GM19351 (cell line): Measurements from ENCODE around the gene KLHL17.
"Not testable (repeated sequence)": the region's sequence is repeated elsewhere in the genome, so short reads cannot be mapped to it uniquely, and the experiment has no call there.

Experiments
- ATAC-seq: cut with Tn5 transposase; IDR thresholded peaks from one replicate; pipeline ENCODE4 v1.9.1; 2021; ENCODE audit warnings: mild to moderate bottlenecking, moderate library complexity; ENCODE audit not compliant: unreplicated experiment

KLHL17 gene

DNA sequence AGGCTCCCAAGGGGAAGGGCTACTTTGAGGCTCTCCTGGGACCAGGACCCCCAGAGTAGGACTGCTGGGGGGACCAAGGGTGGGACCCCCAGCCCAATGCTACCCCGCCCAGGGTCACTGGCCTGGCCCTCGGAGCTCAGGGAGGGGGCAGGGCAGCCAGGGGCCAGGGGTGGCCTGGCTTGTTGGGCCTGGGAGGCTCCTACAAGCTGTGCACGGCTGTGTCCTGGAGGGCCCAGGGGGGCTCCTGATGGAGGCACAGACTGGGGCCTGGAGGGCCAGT, 37.3 kb downstream of the KLHL17 start:
- no peak for ATAC-seq

DNA sequence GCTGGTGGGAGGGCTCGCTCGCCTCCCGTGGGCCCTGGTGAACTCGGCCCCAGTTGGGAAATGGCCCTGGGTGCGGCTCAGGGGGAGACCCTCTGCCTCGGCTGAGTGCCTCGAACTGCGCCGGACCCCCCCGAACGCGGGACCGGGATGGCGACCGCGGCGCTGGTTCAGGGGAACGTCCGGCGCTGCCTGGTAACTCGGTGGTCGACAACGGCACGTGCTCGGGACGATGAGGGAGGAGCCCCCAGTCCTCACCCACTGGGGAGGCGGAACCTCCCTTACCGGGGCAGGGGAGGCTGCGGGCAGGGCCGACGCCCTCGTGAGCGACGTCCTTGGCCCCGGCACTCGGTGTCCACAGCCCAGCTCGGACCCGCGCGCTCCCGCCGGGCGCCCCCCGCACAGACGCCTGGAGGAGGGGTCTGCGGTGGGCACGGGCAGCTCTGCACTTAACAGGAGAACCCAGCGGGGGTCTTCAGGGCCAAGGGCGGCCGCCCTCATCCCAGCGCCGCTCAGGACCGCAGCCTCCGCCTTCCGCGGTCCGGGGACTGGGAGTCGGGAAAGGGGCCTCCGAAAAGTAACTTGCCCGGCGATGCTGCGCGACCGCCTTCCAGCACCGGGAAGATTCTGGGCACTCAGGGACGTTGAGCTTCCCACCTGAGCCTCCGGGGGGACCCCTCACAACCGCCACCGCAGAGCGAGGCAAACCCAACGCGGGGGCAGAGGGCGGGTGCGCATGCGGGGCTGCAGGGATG, 37.8 kb downstream of the KLHL17 start:
- no peak for ATAC-seq

DNA sequence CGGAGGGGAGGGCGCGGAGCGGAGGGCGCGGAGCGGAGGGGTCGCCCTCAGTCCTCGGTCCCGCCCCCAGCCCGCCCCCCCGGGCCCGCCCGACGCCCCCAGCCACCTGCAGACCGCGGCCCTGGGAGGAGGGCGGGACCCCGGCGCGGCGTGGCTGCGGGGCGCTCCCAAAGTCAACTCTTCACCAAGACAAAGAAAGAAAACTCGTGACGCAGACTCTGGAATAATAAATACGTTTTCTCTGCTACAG, 38.3 kb downstream of the KLHL17 start:
- ATAC-seq = no peak

DNA sequence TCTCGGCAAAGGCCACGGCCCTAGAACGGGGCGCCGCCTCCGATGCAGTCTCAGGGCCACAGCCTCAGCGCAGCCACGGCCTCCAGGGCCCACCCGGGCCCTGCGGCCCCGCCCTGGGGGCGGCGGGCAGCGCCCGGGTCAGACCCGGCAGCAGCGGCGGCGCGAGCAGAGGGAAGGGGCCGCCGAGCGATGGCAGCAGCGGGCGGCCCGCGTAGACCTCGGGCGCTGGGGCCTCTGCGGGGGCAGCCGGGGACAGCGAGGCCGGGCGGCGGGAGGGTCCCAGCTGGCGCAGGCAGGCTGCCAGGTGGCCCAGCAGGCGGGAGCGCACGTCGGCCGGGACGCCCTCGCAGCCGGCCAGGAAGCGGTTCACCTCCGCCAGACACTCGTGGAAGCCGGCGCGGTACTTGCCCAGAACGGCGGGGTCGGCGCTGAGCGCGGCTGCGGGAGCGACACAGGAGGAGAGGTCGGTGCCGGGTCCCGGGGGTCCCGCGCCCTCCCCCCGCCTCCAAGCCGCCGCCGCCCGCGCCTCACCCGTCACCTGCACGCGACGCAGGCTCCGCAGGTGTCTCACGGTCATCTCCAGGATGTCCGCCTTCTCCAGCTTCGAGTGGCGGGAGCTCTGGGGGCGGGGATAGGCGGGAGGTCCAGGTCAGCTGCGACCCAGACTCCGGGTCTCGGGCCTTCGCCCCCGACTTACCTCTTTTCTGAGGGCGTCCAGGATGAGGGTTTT, 38.8 kb downstream of the KLHL17 start:
- no peak for ATAC-seq

DNA sequence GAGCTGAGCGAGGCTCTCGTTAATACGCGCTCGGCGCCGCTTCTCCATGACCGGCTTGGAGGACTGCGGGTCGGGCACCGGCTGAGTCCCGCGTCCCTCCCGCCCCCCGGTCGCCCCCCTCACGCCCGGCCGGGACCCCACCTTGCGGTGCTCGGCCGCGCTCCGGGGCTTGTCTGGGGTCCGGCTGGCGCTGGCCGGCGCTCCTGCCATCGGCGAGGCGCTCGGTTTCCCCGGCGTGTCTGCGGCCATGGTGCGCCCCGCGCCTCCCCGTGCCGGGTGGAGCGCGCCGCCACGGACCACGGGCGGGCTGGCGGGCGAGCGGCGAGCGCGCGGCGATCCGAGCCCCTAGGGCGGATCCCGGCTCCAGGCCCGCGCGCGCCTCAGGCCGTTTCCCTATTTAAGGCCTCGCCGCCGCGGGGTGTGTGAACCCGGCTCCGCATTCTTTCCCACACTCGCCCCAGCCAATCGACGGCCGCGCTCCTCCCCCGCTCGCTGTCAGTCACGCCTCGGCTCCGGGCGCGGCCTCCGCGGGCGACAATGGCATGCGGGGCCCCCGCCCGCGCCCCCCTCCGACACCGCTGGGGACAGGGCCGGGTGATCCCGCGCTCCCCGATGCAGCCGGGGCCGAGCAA, 39.5 kb downstream of the KLHL17 start, which contains the start of gene HES4:
Gene HES4, minus strand, starts transcription at position 373 of the 632 bp plus-strand sequence. Its CDS starts 124 bp downstream, at position 249.
- ATAC-seq = no peak

DNA sequence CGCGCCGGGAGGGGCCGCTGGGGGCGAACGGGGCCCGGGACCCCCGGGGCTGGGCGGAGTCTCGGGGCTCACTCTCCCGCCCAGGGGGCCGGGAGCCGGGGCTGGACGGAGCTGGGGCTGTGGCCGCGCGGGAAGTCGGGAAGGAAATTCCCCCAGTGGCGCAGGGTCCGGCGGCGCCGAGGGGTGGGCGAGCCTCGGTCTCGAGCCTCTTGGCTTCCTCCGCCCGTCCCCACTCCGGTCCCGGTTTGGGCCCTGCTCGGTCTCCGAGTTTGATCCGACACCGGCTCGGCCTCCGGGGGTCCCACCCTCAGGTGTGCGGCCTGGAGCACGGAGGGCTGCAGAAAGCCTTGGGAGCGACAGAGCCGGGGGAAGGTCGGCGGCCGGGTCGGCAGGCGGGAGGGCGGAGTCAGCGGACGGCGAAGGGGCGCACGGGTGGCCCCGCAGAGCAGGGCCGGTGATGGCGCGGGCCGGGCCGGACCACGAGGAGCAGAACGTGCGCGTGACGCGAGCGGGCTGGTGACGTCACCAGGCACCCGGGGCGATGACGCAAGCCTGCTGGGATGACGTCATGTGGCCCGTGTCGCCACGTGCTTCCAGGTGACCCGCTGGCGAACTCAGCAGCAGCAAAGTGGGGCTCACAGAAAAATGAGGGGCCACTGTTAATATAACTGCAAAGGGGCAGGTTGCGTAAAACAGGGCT, 40.1 kb downstream of the KLHL17 start:
- no peak for ATAC-seq

DNA sequence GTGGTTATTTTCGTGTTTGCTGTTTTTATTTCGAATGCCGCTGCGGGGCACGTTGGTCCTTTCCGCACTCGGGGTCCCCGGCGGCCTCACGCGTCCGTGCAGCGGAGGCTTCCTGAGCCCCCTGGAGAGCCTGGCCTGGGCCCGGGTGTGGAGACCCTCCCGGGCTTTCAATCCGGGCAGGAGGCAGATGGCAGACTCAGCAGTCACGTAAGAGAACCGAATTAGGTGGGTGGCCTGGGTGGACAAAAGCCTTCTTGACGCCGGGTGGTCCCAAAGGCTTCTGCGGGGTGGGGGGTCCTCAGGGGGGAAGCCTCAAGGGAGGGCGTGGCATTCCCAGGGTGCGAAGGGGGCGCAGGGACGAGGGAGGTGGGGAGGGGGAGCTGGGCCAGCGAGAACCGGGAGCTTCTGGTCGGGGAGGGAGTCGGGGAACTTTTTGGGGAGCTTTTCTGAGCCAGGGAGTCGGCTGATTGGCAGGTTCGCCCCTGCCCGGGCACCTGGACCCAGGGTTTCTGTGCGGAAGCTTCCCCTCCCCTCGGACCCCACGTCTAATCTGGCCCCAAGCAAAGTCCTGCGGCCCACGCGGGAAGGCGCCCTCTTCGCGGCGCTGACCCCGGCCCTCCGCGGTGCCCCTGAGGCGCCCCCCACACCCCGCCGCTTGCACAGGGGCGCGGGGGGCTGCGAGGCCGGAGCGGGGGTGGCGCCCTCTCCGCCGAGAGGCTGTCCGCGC, 40.8 kb downstream of the KLHL17 start:
- no peak for ATAC-seq

DNA sequence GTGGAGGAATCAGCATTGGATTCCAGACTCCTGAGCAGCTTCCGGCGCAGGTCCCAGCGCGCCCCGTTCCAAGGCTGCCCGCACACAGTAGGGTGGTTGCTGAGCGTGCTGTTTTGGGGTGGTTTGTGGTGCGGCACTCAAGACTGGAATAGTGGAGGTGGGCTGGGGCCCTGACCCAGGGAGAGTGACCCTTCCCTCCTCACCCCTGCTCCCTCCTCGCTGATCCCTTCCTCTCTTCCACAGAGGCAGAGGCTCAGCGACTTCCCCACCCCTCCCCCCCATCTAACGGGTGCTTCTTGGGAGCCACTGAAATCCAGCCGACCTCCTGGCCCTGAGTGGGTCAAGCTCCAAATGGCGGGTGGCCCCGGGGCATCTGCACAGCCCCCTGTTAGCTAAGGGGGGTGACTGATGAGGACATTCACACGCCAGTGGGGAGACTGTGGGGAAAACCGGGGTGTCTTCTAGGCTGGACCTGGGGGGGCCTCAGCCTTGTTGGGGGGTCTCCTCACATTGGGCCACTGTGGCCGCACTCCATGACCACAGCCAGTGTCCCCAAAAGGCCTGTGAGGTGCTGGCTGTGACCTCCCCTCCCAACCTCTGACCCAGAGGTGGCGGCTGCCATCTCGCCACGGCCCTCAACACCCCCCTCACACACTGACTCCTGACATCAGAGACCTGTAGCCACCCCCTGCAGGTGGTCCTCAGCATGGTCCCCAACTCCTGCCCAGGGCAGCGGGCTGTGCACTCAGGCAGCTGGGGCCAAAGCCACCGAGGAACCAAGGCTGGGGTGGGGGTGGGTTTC, 43.4 kb downstream of the KLHL17 start:
- ATAC-seq = no peak

DNA sequence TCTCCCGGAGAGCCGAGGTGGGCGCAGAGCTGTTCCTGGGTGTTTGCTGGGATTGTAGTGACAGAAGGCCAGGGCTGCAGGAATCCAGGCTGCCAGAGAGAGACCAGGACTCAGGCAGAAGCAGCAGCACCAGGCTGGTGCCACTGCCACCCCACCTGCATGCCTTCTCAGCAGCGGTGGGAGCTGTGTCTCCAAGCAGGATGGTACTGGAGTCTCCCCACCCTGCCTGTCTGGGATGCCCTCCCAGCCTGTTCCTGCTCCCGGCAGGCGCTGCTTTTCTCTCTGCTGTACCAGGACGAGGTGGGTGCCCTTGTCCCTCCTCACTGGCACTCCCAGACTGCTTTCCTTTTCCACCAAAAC, 44.0 kb downstream of the KLHL17 start:
- ATAC-seq = no peak

DNA sequence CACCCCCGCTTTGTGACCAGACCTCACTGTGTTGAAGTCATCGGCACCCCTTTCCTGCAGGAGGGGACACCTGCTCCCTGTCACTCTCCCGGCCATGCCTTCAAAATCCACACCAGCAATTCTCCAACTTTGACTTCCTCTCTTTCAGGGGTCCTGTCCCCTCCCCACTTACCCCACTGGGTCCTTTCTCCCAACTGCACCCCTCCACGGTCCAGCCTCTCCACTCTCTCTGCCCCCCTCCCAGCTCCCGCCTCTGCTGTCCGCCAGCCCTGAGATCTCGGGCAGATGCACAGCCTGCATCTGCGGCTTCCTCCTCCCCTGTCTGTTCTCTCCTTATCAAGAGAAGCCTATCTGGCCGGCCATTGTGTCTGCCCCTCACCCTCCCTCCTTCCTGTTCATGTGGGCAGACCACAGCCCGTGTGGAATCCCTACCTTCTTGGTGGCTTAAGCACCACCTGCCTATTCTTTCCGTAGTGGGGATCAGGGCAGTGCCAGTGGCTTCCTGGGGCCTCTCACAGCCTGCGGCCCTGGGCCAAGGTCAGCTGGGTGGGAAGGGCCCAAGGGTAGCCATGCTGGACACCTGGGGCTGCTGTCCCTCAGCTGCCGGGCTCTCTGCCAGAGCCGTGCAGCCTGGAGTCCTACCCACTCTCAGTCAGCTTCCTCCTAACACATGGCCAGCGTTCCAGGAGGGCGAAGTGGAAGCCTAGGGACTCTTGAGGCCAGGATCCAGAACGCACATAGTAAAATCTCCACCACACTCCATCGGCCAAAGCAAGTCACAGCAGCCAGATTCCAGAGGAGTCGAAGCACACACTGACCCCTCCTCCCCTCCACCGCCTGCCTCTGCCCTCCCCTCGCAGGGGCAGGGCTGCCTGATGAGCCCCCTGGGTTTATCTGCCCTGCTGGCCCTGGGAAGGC, 44.7 kb downstream of the KLHL17 start:
- ATAC-seq = no peak

DNA sequence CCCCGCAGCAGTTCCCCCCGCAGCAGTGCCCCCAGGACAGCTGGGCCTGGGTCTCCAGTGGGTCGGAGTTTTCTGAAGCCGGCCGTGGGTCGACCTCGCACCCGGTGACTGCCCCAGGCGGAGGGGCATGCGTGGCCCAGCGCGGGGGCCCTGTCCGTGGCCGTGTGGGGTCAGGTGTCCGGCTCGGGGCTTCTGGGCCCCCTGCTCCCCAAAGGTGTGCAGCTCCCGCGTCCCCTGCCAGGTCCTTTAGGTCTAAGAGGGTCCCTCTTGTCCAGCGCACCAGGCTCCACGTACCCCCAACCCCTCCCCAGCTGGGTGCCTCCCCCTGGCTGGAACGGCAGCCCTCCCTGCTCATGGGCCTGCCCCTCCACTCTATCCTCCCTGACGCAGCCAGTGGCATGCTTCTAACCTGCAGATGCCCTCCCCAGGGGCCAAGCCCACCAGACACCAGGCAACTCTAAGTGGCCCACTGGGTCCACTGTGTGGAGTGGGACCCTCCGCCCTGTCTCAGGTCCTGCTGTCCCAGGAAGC, 45.5 kb downstream of the KLHL17 start:
- ATAC-seq = no peak

DNA sequence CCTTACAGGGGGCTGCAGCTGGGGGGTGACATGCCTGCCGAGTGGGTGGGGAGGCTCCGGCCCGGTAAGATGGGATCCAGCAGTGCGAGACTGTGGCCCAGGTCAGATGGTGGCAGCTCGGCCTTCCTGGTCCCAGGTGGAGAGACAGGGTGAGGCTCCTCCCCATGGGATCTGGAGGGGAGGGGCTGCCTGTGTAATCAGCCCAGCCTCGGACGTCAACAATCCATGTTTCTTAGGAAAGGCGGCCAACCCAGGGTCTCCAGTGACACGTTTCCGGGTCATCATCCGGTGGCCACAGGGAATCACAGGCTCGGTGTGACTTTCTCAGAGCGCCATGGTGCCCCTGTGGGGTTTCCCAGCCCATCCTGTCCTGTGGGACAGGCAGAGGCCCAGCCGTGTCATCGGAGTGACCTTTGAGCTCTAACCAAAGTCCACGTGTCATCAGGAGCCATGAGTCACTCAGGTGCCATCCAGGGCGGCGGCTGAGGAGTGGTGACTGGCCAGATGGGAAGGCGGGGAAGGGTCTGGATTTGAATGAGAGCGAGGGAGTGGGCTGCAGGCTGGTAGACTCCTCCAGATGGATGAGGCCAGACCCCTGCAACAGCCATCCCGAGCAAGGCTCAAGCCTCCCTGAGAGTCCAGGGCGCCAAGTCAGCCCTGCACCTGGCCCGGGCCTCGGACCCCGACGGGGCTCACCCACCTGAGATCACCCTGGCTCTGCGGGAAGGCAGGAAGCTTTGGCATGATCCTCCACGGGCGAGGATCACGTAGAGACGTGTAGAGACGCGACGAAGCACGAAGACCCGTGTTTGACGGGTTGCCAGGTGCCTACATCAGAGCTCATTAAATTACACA, 46.1 kb downstream of the KLHL17 start:
- ATAC-seq = no peak

DNA sequence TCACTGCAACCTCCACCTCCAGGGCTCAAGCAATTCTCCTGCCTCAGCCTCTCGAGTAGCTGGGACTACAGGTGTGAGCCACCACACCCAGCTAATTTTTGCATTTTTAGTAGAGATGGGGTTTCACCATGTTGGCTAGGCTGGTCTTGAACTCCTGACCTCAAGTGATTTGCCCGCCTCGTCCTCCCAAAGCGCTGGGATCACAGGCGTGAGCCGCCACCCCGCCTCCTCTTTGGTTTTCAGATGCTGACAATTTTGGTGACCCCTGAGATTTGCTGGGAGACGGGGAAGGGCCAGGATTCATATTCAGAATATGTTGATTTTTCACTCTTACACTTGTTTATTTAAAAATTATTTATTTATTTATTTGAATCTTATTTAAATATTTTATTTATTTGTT, 49.7 kb downstream of the KLHL17 start:
- ATAC-seq = not testable (repeated sequence)

DNA sequence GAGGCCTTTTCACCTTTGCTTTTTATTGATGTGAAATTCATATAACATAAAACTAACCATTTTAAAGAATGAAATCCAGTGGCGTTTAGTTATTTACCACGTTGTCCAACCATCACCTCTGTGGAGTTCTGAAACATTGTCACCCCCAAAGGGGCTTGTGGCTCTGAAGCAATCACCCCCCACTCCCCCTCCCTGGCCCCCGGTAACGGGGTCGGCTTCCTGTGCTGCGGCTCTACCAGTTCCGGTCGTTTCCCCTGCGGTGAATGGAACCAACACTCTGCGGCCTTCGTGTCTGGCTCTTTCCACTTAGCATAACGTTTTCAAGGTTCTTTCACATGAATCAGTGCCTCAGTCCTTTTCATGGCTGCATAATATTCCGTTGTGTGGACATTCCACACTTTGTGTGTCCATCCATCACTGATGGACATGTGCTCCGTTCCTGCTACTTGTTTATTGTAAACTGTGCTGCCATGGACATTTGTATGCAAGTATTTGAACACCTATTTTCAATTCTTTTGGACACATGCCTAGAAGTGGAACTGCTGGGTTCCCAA, 51.1 kb downstream of the KLHL17 start:
- no peak for ATAC-seq

DNA sequence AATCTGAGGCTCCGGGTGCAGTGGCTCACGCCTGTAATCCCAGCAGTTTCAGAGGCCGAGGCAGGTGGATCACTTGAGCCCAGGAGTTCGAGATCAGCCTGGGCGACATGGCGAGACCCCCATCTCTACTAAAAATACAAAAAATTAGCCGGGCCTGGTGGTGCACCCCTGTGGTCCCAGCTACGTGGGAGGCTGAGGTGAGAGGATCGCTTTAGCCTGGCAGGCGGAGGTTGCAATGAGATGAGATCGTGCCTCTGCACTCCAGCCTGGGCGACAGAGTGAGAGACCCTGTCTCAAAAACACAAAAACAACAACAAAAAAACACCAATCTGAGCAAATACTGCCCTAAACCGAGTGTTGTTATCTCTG, 52.3 kb downstream of the KLHL17 start:
- not testable (repeated sequence) for ATAC-seq

DNA sequence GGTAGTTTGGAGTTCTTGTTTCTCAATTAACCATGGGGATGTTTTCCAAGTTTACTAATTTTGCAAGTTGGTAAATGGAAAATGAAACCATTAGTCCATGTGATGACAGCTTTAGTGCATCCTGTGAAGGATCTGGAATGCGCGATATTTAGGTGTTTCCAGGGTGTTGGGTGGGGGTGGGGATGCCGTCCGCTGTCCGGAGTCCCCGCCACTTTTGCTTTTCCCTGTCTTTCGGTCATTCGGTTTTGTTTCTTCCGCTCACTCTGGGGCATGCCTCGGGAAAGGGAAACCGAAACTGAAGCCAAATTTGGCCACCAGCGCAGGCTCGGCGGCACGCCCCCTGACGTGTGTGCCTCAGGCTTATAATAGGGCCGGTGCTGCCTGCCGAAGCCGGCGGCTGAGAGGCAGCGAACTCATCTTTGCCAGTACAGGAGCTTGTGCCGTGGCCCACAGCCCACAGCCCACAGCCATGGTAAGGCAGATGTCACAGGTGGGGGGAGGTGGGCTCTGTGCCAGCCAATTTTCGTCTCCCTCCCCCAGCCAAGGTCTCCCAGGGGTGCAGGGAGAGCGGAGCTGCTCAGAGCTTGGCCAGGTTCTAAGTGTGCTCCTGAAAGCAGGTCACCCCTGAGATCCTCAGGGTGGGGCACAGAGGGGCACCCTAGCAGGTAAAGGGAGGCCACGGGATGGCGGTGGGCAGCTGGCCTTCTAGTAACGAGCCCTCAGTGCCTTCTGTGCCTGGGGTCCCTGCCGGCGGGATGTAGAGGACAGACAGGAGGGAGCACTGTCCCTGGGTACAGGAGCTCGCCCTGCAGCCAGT, 52.9 kb downstream of the KLHL17 start, which contains the start of gene ISG15:
Gene ISG15, plus strand, starts transcription at position 393 of the 817 bp plus-strand sequence. Its CDS starts 77 bp downstream, at position 470.
- peak; percentile 95 for ATAC-seq
